Osteocyte (in vitro differentiated cells): ENCODE results near the gene GPR171. TPM values are rescaled to one million over a fixed set of nuclear protein-coding genes. Genes with fewer than 3 reads are reported as not detected.

Experiments used
- DNase-seq: peaks from one replicate; pipeline ENCODE4 v3.0.0; 2021; ENCODE audit warnings: mixed read lengths; ENCODE audit not compliant: unreplicated experiment; ENCODE audit errors: extremely low spot score
- H3K27ac Mint-ChIP-seq: one replicate; pipeline ENCODE4 v1.8.0; 2021; ENCODE audit warnings: mild to moderate bottlenecking, mixed read lengths; ENCODE audit not compliant: unreplicated experiment
- H3K27me3 Mint-ChIP-seq: one replicate; pipeline ENCODE4 v1.8.0; 2021; ENCODE audit warnings: mixed read lengths; ENCODE audit not compliant: unreplicated experiment
- H3K36me3 Mint-ChIP-seq: one replicate; pipeline ENCODE4 v1.8.0; 2021; ENCODE audit warnings: mixed read lengths; ENCODE audit not compliant: unreplicated experiment
- H3K4me1 Mint-ChIP-seq: one replicate; pipeline ENCODE4 v1.8.0; 2021; ENCODE audit warnings: mixed read lengths; ENCODE audit not compliant: unreplicated experiment
- H3K4me3 Mint-ChIP-seq: one replicate; pipeline ENCODE4 v1.8.0; 2021; ENCODE audit warnings: mild to moderate bottlenecking, moderate library complexity, mixed read lengths; ENCODE audit not compliant: unreplicated experiment
- H3K9me3 Mint-ChIP-seq: one replicate; pipeline ENCODE4 v1.8.0; 2021; ENCODE audit warnings: mixed read lengths; ENCODE audit not compliant: unreplicated experiment
- total RNA-seq: library from RNA; stranded (reverse); gene quantifications from 2 replicates; pipeline ENCODE4 v1.2.1, GENCODE V29; 2021
- TF ChIP-seq, protein P1 (sequence below): fragments of 200-600 bp; sonication (generic); IDR thresholded peaks from 2 replicates; pipeline ENCODE4 v1.5.0; 2021; ENCODE audit warnings: antibody characterized with exemption, mild to moderate bottlenecking, moderate library complexity

Gene GPR171
- total RNA-seq, 1 donor from 2014 or later, result not detected

DNA sequence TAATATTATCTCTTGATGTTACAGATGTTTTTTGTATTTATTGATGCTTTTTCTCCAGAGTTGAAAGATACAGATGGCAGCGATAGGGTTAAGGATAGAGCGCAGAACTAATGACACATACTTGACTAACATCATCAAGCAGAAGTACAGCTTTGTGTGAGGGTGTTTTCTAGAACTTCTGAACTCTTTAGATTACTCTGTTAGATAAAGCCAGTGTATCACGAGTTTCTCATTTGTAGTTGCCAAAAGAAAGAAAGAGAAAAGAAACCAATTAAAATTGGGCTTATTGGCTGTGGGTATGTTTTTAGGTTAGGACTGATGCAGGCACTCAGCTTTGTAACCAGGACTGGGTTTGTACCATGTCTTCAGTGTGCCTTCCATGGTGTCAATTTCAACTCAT lies 6.6 kb upstream of the GPR171 start:
- H3K36me3 Mint-ChIP-seq, result no peaks in the 10 kb centered on the region
- H3K27ac Mint-ChIP-seq, result no peak overlapping the region
- H3K4me1 Mint-ChIP-seq, result peaks cover 4% of the 10 kb centered on the region
- H3K9me3 Mint-ChIP-seq, result no peaks in the 10 kb centered on the region
- no peak for DNase-seq
- H3K27me3 Mint-ChIP-seq, result no peaks in the 10 kb centered on the region
- TF ChIP-seq, protein P1, sequence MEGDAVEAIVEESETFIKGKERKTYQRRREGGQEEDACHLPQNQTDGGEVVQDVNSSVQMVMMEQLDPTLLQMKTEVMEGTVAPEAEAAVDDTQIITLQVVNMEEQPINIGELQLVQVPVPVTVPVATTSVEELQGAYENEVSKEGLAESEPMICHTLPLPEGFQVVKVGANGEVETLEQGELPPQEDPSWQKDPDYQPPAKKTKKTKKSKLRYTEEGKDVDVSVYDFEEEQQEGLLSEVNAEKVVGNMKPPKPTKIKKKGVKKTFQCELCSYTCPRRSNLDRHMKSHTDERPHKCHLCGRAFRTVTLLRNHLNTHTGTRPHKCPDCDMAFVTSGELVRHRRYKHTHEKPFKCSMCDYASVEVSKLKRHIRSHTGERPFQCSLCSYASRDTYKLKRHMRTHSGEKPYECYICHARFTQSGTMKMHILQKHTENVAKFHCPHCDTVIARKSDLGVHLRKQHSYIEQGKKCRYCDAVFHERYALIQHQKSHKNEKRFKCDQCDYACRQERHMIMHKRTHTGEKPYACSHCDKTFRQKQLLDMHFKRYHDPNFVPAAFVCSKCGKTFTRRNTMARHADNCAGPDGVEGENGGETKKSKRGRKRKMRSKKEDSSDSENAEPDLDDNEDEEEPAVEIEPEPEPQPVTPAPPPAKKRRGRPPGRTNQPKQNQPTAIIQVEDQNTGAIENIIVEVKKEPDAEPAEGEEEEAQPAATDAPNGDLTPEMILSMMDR, result no peak
- no peak overlapping the region for H3K4me3 Mint-ChIP-seq

DNA sequence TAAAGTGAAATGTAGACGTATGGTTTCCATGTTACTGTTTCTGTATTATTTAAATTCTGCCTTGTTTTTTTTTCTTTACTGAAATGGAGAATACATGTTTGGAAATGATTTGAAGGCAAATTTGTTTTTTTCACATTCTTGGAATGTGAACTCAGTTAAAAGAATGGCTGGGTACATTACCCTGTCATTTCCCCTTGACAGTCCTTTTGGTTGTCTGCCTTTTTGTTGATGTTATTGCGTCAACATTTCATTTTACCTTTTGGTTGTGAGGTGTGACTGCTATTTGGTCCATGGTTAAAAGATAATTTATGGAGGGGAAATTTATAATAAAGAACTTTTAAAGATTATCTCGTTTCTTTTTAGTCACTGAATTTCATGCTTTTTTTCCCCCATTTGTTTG lies 3.2 kb upstream of the GPR171 start:
- Mint-ChIP-seq H3K4me3 (no peak overlapping the region), H3K9me3 (no peaks in the 10 kb centered on the region), H3K36me3 (no peaks in the 10 kb centered on the region), H3K27me3 (no peaks in the 10 kb centered on the region), H3K27ac (no peak overlapping the region), H3K4me1 (peaks cover 4% of the 10 kb centered on the region)
- TF ChIP-seq, protein P1, result no peak
- DNase-seq, result no peak

DNA sequence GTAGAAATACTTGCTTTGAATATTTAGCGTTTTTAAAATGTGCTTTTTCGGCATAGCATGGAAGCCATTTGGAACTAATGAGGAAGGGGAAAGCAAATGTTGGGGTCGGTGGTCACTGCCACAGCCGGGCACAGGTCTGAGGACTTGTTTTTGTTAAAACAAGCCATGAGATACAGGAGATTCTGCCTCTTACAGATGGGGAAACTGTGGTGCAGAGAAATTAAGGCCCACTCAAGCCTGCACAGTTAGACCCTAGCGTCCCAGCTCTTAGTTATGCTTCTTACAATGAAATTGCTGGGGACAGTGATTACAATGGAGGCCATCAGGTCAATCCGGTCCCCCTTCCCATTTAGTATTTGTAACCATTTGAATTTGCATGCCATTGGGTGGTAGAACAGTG lies 2.5 kb upstream of the GPR171 start:
- H3K27ac Mint-ChIP-seq, result no peak overlapping the region
- no peak for DNase-seq
- no peaks in the 10 kb centered on the region for H3K27me3 Mint-ChIP-seq
- TF ChIP-seq, protein P1, result no peak
- no peaks in the 10 kb centered on the region for H3K9me3 Mint-ChIP-seq
- no peak overlapping the region for H3K4me3 Mint-ChIP-seq
- no peaks in the 10 kb centered on the region for H3K4me1 Mint-ChIP-seq
- no peaks in the 10 kb centered on the region for H3K36me3 Mint-ChIP-seq

DNA sequence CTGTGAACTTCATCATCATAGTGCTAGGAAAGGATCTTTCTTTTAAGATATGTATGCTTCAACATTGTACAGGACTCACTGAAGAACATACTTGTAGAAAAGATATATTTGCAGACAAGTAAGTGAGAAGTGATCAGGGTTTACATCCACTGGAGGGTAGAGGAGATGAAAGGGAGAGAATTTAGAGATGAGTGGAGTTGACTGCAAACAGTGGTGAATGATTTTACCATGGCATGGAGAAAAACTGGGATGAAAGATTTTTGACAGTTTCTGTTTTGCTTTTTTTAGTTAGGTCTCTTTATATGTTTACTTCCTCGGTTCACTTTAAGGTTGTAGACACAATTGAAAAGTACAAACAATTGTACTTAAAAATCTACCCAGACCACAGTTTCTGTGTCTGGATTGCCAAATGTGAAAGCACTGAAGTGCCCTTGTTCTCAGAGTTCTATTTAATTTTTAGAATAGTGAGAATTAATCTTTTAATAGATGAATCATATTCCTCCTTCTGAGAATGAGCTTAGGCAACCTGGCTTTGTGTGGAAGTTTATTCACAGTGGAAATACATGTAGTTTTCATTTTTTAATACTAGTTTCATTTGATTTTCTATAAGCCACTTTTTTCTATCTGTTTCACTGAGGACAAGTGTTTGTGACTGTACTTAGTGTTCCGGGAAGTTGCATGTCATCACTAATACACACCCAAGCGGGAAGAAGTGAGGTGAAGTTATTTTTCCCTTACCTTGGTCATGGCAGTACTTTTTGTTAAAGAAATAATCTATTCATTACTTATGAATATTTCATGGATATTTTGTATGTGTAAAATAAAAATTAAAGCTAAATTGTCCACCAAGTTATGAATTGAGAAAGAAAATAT lies 1.8 kb upstream of the GPR171 start:
- Mint-ChIP-seq H3K27ac (no peak overlapping the region), H3K36me3 (no peaks in the 10 kb centered on the region), H3K9me3 (no peaks in the 10 kb centered on the region), H3K27me3 (no peaks in the 10 kb centered on the region), H3K4me1 (no peaks in the 10 kb centered on the region), H3K4me3 (no peak overlapping the region)
- TF ChIP-seq, protein P1, result no peak
- no peak for DNase-seq

DNA sequence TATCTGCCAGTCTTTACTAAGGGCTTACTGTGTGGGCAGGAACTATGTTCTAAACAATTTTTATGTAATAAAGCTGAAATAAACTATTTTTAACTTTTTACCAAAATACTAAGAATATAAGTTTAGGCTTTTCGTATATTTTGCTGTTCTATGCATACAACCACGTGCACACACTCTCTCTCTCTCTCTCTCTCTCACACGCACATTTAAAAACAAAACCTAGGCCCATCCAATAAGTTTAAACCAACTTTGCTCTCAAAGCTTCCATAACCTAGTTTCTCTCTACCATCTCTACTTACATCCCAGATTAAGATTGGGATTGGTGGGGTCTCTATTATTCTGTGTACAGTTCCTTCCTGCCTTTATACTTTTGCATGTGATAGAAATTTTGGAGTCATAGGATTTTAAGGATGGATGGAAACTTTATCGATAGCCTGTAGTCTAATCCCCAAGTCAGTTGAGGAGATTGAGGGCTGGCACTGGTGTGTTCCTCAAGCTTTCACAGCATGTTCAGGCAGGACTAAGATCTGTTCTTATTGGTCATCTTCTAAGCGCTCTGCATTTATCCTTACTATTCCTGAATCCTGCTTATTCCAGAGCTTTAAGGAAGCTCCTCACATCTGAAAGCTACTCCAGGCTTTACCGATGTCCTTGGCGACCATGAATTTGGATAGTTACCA lies 1.8 kb downstream of the GPR171 start:
- Mint-ChIP-seq H3K9me3 (no peaks in the 10 kb centered on the region), H3K27ac (no peak overlapping the region), H3K4me1 (no peaks in the 10 kb centered on the region), H3K36me3 (no peaks in the 10 kb centered on the region), H3K4me3 (no peak overlapping the region), H3K27me3 (no peaks in the 10 kb centered on the region)
- TF ChIP-seq, protein P1, result no peak
- DNase-seq, result no peak
